ENCODE results near the gene GDA.
"Not testable (repeated sequence)": the region's sequence is repeated elsewhere in the genome, so short reads cannot be mapped to it uniquely, and the experiment has no call there.

GDA gene

GRCh38 chr9:72274441-72274840 lies 125.2 kb downstream of the GDA start:
- DNase-seq (ENCODE audit: low read depth in 1 of 2, low spot score in 1 of 2): no peak

GRCh38 chr9:72274916-72275315 lies 125.7 kb downstream of the GDA start:
- DNase-seq (ENCODE audit: low read depth in 1 of 2, low spot score in 1 of 2): no peak

- DNase-seq (ENCODE audit: low read depth in 1 of 2, low spot score in 1 of 2): no peak
Measured at GRCh38 chr9:72276429-72276828, 127.2 kb downstream of the GDA start.

- no peak for DNase-seq (ENCODE audit: low read depth in 1 of 2, low spot score in 1 of 2)
Measured at GRCh38 chr9:72278959-72279358, 129.7 kb downstream of the GDA start.

GRCh38 chr9:72280913-72281500 lies 131.8 kb downstream of the GDA start:
- DNase-seq (ENCODE audit: low read depth in 1 of 2, low spot score in 1 of 2): peak; percentile 40 to 48

GRCh38 chr9:72289401-72289800 lies 140.2 kb downstream of the GDA start:
- no peak for DNase-seq (ENCODE audit: low read depth in 1 of 2, low spot score in 1 of 2)

GRCh38 chr9:72290311-72290710 lies 141.1 kb downstream of the GDA start:
- no peak for DNase-seq (ENCODE audit: low read depth in 1 of 2, low spot score in 1 of 2)

GRCh38 chr9:72291576-72291975 lies 142.3 kb downstream of the GDA start:
- not testable (repeated sequence) for DNase-seq (ENCODE audit: low read depth in 1 of 2, low spot score in 1 of 2)

GRCh38 chr9:72292256-72292682 lies 143.0 kb downstream of the GDA start:
- no peak for DNase-seq (ENCODE audit: low read depth in 1 of 2, low spot score in 1 of 2)

GRCh38 chr9:72292874-72293607 lies 143.8 kb downstream of the GDA start:
- no peak for DNase-seq (ENCODE audit: low read depth in 1 of 2, low spot score in 1 of 2)

GRCh38 chr9:72294936-72295335 lies 145.7 kb downstream of the GDA start:
- no peak for DNase-seq (ENCODE audit: low read depth in 1 of 2, low spot score in 1 of 2)

- no peak for DNase-seq (ENCODE audit: low read depth in 1 of 2, low spot score in 1 of 2)
Measured at GRCh38 chr9:72297516-72297915, 148.3 kb downstream of the GDA start.

GRCh38 chr9:72299017-72299603 lies 149.9 kb downstream of the GDA start:
- no peak for DNase-seq (ENCODE audit: low read depth in 1 of 2, low spot score in 1 of 2)

GRCh38 chr9:72300873-72301272 lies 151.6 kb downstream of the GDA start:
- DNase-seq (ENCODE audit: low read depth in 1 of 2, low spot score in 1 of 2): no peak

Data from activated T-helper 1 cell treated with anti-CD3 and anti-CD28 coated beads, Interleukin-2, amount 50 U/mL, for 16 hours (primary cell).